ENCODE results near the gene ICA1.

Gene ICA1

DNA sequence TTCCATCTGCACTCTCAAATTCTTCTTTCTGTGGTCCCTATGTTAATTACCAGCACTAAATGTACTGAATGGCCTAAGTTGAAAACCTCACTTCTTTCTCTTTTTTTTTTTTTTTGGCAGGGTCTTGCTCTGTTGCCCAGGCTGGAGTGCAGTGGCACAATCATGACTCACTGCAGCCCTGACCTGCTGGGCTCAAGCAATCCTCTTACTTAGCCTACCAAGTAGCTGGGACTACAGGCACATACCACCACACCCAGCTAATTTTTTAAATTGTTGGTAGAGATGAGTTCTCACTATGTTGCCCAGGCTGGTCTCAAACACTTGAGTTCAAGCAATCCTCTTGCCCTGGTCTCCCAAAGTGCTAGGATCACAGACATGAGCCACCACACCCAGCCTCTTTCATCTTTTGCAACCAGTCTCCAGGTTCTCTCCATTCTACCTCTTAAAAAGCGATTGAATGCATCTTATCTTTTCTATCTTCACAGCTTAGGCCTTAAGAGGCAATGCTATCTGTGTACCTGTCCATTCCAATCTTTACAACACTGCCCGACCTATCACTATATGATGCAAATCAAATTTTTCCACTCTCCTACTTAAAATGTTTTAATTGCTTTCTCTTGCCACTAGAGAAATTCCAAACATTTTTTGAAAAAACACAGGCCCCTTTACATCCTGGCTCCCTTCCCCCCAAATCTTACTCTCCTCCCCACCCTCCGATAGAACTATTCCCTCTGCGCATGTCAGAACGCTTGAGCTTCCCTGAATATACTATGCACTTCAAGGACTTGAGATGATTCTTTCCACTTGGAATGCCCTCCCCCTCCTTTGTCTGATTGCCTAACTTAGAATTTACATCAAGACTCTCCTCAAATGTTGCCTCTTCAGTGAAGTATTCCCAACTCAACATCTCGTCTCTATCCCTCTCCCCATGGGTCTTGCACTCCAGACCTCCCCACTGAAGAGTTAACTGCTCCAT, 6.0 kb downstream of the ICA1 start:
- TF ChIP-seq, protein P1, sequence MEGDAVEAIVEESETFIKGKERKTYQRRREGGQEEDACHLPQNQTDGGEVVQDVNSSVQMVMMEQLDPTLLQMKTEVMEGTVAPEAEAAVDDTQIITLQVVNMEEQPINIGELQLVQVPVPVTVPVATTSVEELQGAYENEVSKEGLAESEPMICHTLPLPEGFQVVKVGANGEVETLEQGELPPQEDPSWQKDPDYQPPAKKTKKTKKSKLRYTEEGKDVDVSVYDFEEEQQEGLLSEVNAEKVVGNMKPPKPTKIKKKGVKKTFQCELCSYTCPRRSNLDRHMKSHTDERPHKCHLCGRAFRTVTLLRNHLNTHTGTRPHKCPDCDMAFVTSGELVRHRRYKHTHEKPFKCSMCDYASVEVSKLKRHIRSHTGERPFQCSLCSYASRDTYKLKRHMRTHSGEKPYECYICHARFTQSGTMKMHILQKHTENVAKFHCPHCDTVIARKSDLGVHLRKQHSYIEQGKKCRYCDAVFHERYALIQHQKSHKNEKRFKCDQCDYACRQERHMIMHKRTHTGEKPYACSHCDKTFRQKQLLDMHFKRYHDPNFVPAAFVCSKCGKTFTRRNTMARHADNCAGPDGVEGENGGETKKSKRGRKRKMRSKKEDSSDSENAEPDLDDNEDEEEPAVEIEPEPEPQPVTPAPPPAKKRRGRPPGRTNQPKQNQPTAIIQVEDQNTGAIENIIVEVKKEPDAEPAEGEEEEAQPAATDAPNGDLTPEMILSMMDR (IDR thresholded peaks at IDR 0.05; ENCODE audit: extremely low read depth, insufficient read depth, missing control alignments) = no peak
- in situ Hi-C loops (cut with MboI; ENCODE audit: low pct_unique_long_range_greater_than_20kb, low sequenced_read_pairs, unreplicated experiment) = no loop called here
- no peak for DNase-seq (ENCODE audit: low spot score)

DNA sequence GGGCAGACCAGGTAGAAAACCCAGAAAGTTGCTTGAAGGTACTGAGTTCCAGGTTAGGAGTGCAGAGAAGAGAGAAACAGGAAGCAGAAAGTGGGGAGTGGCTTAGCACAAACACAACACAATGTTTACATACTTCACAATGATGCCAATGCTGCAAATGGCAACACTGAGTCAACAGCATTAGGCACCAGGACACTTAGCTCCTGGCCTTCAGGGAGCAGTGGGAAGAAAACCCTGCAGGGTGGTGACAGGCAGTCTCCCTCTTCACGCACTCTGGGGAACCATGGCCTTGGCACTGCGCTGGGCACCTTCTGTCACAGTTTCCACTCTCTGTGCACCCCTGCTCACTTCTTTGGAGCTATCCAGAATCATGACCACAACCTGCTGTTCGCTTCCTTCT, 7.3 kb downstream of the ICA1 start:
- no peak for DNase-seq (ENCODE audit: low spot score)
- in situ Hi-C loops (cut with MboI; ENCODE audit: low pct_unique_long_range_greater_than_20kb, low sequenced_read_pairs, unreplicated experiment) = no loop called here
- TF ChIP-seq, protein P1 (IDR thresholded peaks at IDR 0.05; ENCODE audit: extremely low read depth, insufficient read depth, missing control alignments) = no peak

DNA sequence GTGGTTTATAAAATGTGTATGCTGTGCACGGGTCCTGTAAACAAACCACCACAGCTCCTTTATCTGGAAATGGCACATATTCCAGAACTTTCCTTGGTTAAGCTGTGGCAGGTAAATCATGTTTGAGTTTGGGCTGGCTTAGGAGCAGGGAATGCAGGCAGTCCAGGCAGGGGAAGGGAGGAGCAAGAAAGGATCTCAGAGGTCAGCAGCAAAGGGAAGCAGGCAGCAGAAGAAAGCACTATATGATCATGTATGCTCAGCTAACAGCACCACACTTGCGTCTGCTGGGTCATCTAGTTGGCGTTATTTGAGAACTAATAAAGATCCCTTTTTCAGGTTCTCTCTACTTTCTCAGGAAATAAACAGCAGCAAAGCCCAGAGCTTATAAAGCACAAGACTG, 7.8 kb downstream of the ICA1 start:
- in situ Hi-C loops (cut with MboI; ENCODE audit: low pct_unique_long_range_greater_than_20kb, low sequenced_read_pairs, unreplicated experiment) = no loop called here
- DNase-seq (ENCODE audit: low spot score) = no peak
- TF ChIP-seq, protein P1 (IDR thresholded peaks at IDR 0.05; ENCODE audit: extremely low read depth, insufficient read depth, missing control alignments) = no peak

DNA sequence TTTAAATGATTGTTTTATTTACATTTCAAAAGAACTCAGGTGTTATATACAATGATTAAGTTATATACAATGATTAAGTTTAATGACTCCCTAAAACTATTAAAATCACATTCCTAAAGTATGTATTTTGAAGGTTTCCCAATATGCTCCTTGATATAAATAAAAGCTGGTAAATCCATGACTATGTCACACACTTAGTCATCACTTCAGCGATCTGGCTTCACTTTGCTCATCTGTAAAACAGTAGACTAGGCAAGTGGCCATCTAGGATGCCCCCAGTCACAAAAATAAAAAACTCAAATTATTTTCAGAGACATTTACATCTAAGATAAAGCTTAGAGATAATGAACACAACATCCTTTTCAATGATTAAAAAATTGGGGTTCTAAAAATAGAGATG, 10.8 kb downstream of the ICA1 start:
- TF ChIP-seq, protein P1 (IDR thresholded peaks at IDR 0.05; ENCODE audit: extremely low read depth, insufficient read depth, missing control alignments) = no peak
- in situ Hi-C loops (cut with MboI; ENCODE audit: low pct_unique_long_range_greater_than_20kb, low sequenced_read_pairs, unreplicated experiment) = no loop called here
- DNase-seq (ENCODE audit: low spot score) = no peak

DNA sequence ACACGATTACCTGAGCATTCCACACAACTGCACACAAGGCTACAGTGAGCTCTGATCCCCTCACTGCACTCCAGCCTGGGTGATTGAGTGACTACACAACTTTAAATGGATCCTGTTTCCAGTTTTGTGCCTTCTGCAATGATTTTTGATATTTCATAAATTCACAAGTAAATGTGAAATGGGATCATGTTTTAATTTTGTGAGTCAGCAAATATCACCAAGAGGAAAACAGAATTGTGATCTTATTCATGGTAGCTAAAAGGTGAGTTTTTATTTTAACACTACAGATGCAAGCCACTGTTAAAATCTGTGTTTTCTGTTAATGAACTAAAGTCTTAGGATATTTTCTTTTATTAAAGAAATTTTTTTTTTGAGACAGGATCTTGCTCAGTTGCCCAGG, 11.4 kb downstream of the ICA1 start:
- DNase-seq (ENCODE audit: low spot score) = no peak
- TF ChIP-seq, protein P1 (IDR thresholded peaks at IDR 0.05; ENCODE audit: extremely low read depth, insufficient read depth, missing control alignments) = no peak
- in situ Hi-C loops (cut with MboI; ENCODE audit: low pct_unique_long_range_greater_than_20kb, low sequenced_read_pairs, unreplicated experiment) = no loop called here

DNA sequence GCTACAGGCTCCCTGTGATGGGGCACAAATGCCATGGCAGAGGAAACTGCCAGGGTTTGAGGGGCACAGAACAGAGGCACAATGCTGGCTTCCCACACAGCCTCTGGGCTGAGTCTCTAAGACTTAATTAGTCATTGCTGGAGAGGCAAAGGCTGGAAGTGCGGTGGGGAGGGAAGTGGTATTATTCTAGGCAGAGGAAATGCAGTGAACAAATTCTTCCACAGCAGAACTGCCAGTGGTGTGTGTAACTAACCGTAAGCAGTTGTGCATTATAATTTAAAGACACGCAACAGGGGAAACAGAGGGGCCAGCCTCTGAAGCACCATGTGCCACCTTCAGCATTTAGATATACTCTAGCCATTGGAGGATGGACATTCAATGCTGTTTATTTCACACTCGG, 12.8 kb downstream of the ICA1 start:
- no peak for DNase-seq (ENCODE audit: low spot score)
- TF ChIP-seq, protein P1 (IDR thresholded peaks at IDR 0.05; ENCODE audit: extremely low read depth, insufficient read depth, missing control alignments) = no peak
- in situ Hi-C loops (cut with MboI; ENCODE audit: low pct_unique_long_range_greater_than_20kb, low sequenced_read_pairs, unreplicated experiment) = no loop called here
